SK-N-SH treated with all-trans-retinoic acid at 6 μM for 48 hours (cell line): Measurements from ENCODE around the gene UNC5B.
"Not testable (repeated sequence)": the region's sequence is repeated elsewhere in the genome, so short reads cannot be mapped to it uniquely, and the experiment has no call there.

Source experiments
- ATAC-seq: fragments of 200-7000 bp; cut with Tn5 transposase; 3 replicates; pipeline ENCODE4 v1.9.1; 2020; ENCODE audit warnings: mild to moderate bottlenecking, moderate library complexity
- ARNTL ChIP-seq: fragments of 450-650 bp; formaldehyde crosslinking; IDR thresholded peaks from 2 replicates; pipeline ENCODE4 v1.5.0; 2020; ENCODE audit warnings: low read depth, mild to moderate bottlenecking, moderate library complexity, borderline replicate concordance
- BACH2 ChIP-seq: fragments of 250-450 bp; sonication (Bioruptor Pico); IDR thresholded peaks from 2 replicates; pipeline ENCODE4 v1.9.0; 2021; ENCODE audit warnings: mild to moderate bottlenecking, borderline replicate concordance
- CREB5 ChIP-seq: fragments of 250-450 bp; sonication (Bioruptor Pico); IDR thresholded peaks from 2 replicates; pipeline ENCODE4 v1.5.1; 2020; ENCODE audit warnings: low read depth, mild to moderate bottlenecking, moderate library complexity
- CSDC2 ChIP-seq: fragments of 250-450 bp; sonication (Bioruptor Pico); IDR thresholded peaks from 2 replicates; pipeline ENCODE4 v1.5.0; 2020; ENCODE audit warnings: mild to moderate bottlenecking, moderate library complexity
- CSRNP3 ChIP-seq: fragments of 250-450 bp; sonication (Bioruptor Pico); IDR thresholded peaks from 2 replicates; pipeline ENCODE4 v1.5.1; 2021; ENCODE audit warnings: mild to moderate bottlenecking, moderate library complexity
- ESRRG ChIP-seq: fragments of 250-450 bp; sonication (Bioruptor Pico); IDR thresholded peaks from 2 replicates; pipeline ENCODE4 v1.6.1; 2021; ENCODE audit warnings: mild to moderate bottlenecking
- GLIS3 ChIP-seq: fragments of 250-450 bp; sonication (Bioruptor Pico); IDR thresholded peaks from 2 replicates; pipeline ENCODE4 v1.5.0; 2020; ENCODE audit warnings: mild to moderate bottlenecking, moderate library complexity
- ISL1 ChIP-seq: fragments of 250-450 bp; sonication (Bioruptor Pico); IDR thresholded peaks from 2 replicates; pipeline ENCODE4 v2.1.2; 2022; ENCODE audit warnings: mild to moderate bottlenecking, moderate library complexity
- OSR1 ChIP-seq: fragments of 250-450 bp; sonication (Bioruptor Pico); IDR thresholded peaks from 2 replicates; pipeline ENCODE4 v1.8.0; 2022; ENCODE audit warnings: moderate library complexity, mild to moderate bottlenecking, inconsistent platforms
- POU6F1 ChIP-seq: fragments of 250-450 bp; sonication (Bioruptor Pico); IDR thresholded peaks from 2 replicates; pipeline ENCODE4 v1.8.0; 2021; ENCODE audit warnings: low read depth, mild to moderate bottlenecking, moderate library complexity, borderline replicate concordance
- RARB ChIP-seq: fragments of 250-450 bp; sonication (Bioruptor Pico); IDR thresholded peaks from 2 replicates; pipeline ENCODE4 v1.8.0; 2021; ENCODE audit warnings: mild to moderate bottlenecking, moderate library complexity
- SNAI2 ChIP-seq: fragments of 250-450 bp; sonication (Bioruptor Pico); IDR thresholded peaks from 2 replicates; pipeline ENCODE4 v1.5.0; 2020; ENCODE audit warnings: mild to moderate bottlenecking, moderate library complexity
- TCF4 ChIP-seq: fragments of 250-450 bp; sonication (Bioruptor Pico); IDR thresholded peaks from 2 replicates; pipeline ENCODE4 v1.8.0; 2021; ENCODE audit warnings: mild to moderate bottlenecking, moderate library complexity, borderline replicate concordance
- TOX ChIP-seq: fragments of 250-450 bp; sonication (Bioruptor Pico); IDR thresholded peaks from 2 replicates; pipeline ENCODE4 v1.8.0; 2021; ENCODE audit warnings: mild to moderate bottlenecking, moderate library complexity, borderline replicate concordance
- TSHZ2 ChIP-seq: fragments of 250-450 bp; sonication (Bioruptor Pico); IDR thresholded peaks from 2 replicates; pipeline ENCODE4 v1.5.0; 2020; ENCODE audit warnings: mild to moderate bottlenecking, moderate library complexity
- ZC3H10 ChIP-seq: fragments of 250-450 bp; sonication (Bioruptor Pico); IDR thresholded peaks from 2 replicates; pipeline ENCODE4 v1.5.1; 2021; ENCODE audit warnings: mild to moderate bottlenecking, moderate library complexity
- ZFP3 ChIP-seq: fragments of 250-450 bp; sonication (Bioruptor Pico); IDR thresholded peaks from 2 replicates; pipeline ENCODE4 v1.5.0; 2020; ENCODE audit warnings: mild to moderate bottlenecking, moderate library complexity
- ZFP30 ChIP-seq: fragments of 450-650 bp; formaldehyde crosslinking; IDR thresholded peaks from 2 replicates; pipeline ENCODE4 v1.5.0; 2022; ENCODE audit warnings: mild to moderate bottlenecking, moderate library complexity
- ZNF565 ChIP-seq: fragments of 450-650 bp; formaldehyde crosslinking; conservative IDR thresholded peaks from 2 replicates; pipeline ENCODE4 v1.5.0; 2020; ENCODE audit warnings: low read depth, mild to moderate bottlenecking, moderate library complexity
- ZNF70 ChIP-seq: fragments of 450-650 bp; formaldehyde crosslinking; IDR thresholded peaks from 2 replicates; pipeline ENCODE4 v1.5.0; 2020; ENCODE audit warnings: mild to moderate bottlenecking, moderate library complexity
- ZNF8 ChIP-seq: fragments of 450-650 bp; formaldehyde crosslinking; IDR thresholded peaks from 2 replicates; pipeline ENCODE4 v1.5.0; 2020; ENCODE audit warnings: mild to moderate bottlenecking, moderate library complexity

The UNC5B gene

GRCh38 chr10:71296086-71296485, 83.7 kb downstream of the UNC5B start (continued):
- TF ChIP-seq TSHZ2 (no peak), RARB (CRISPR knock-in tag) (no peak), BACH2 (CRISPR knock-in tag) (no peak), SNAI2 (CRISPR knock-in tag) (no peak), POU6F1 (CRISPR knock-in tag) (no peak)

GRCh38 chr10:71296811-71297210, 84.4 kb downstream of the UNC5B start:
- not testable (repeated sequence) for ATAC-seq

- ATAC-seq: no peak
- TF ChIP-seq ARNTL (CRISPR knock-in tag) (no peak), TSHZ2 (no peak), OSR1 (no peak), ISL1 (CRISPR knock-in tag) (no peak), TOX (no peak), ZFP3 (CRISPR knock-in tag) (no peak), CSRNP3 (no peak), RARB (CRISPR knock-in tag) (no peak), ESRRG (CRISPR knock-in tag) (no peak), TCF4 (CRISPR knock-in tag) (no peak), ZFP30 (no peak), ZC3H10 (CRISPR knock-in tag) (no peak), ZNF565 (CRISPR knock-in tag) (no peak), GLIS3 (no peak), ZNF70 (CRISPR knock-in tag) (no peak), CSDC2 (CRISPR knock-in tag) (no peak)
These were observed 85.0 kb downstream of the UNC5B start for GRCh38 chr10:71297343-71297742.

GRCh38 chr10:71299071-71299785, 86.9 kb downstream of the UNC5B start:
- ATAC-seq: no peak
- no peak for TF ChIP-seq CREB5 (CRISPR knock-in tag)
- TF ChIP-seq OSR1: no peak
- no peak for TF ChIP-seq BACH2 (CRISPR knock-in tag)
- TF ChIP-seq TSHZ2: no peak
- no peak for TF ChIP-seq TOX
- TF ChIP-seq ZFP3 (CRISPR knock-in tag): no peak
- TF ChIP-seq CSRNP3: no peak
- no peak for TF ChIP-seq ZFP30
- no peak for TF ChIP-seq TCF4 (CRISPR knock-in tag)
- no peak for TF ChIP-seq SNAI2 (CRISPR knock-in tag)
- no peak for TF ChIP-seq ZNF8 (CRISPR knock-in tag)
- TF ChIP-seq CSDC2 (CRISPR knock-in tag): no peak
